Cardiac muscle cell (in vitro differentiated cells and primary cell): ENCODE data around the gene TBC1D32. TPM values are rescaled to one million over a fixed set of nuclear protein-coding genes. Genes with fewer than 3 reads are reported as not detected.

ENCODE experiments used
- DNase-seq, 2 donors: peaks; one replicate each; pipeline versions ENCODE4 v3.0.0 to v3.0.0-alpha.2; 2010 to 2017; ENCODE audit warnings: low read depth in 1 of 2, low spot score in 1 of 2
- H3K27ac ChIP-seq: fragments of 200-600 bp; sonication (generic); 2 replicates; pipeline ENCODE4 v1.5.1; 2016
- H3K27me3 ChIP-seq: fragments of 200-600 bp; sonication (generic); 2 replicates; pipeline ENCODE4 v1.6.0; 2016; ENCODE audit warnings: control low read depth
- H3K36me3 ChIP-seq: fragments of 200-600 bp; sonication (generic); 2 replicates; pipeline ENCODE4 v1.5.1; 2016; ENCODE audit warnings: control low read depth
- H3K4me1 ChIP-seq: fragments of 200-600 bp; sonication (generic); 2 replicates; pipeline ENCODE4 v1.8.1; 2017; ENCODE audit warnings: low read depth, mild to moderate bottlenecking, mixed run types
- H3K4me3 ChIP-seq: fragments of 200-600 bp; sonication (generic); 2 replicates; pipeline ENCODE4 v1.5.1; 2016; ENCODE audit warnings: mild to moderate bottlenecking
- H3K9me3 ChIP-seq: fragments of 200-600 bp; sonication (generic); 2 replicates; pipeline ENCODE4 v1.5.1; 2017; ENCODE audit warnings: low read depth, mild to moderate bottlenecking, control low read depth
- polyA plus RNA-seq: library from polyadenylated mRNA; unstranded; fragments of >200 nt; fragmentation: Nextera tagmentation; extraction: Ambion mirVana; gene quantifications from 2 replicates; pipeline ENCODE4 v1.2.1, GENCODE V29; 2016
- total RNA-seq: library from RNA; depleted of rRNA; stranded (reverse); fragments of >200 nt; gene quantifications from 2 replicates; pipeline ENCODE4 v1.2.3, GENCODE V29; 2016
- TF ChIP-seq, protein P1 (sequence below): IDR thresholded peaks from 2 replicates; pipeline ENCODE4 v1.5.1; 2012; ENCODE audit warnings: low read depth, mild to moderate bottlenecking, low read length

The TBC1D32 gene
- total and polyA plus RNA-seq, 2 experiments from 2014 or later: 4.4 to 6.9 TPM

GRCh38 chr6:121365536-121366521 lies 31.5 kb upstream of the TBC1D32 start:
- Histone ChIP-seq H3K4me3 (no peak overlapping the region), H3K4me1 (no peaks in the 10 kb centered on the region), H3K36me3 (no peaks in the 10 kb centered on the region), H3K9me3 (no peaks in the 10 kb centered on the region), H3K27ac (no peak overlapping the region), H3K27me3 (no peaks in the 10 kb centered on the region)
- no peak for DNase-seq
- TF ChIP-seq, protein P1, sequence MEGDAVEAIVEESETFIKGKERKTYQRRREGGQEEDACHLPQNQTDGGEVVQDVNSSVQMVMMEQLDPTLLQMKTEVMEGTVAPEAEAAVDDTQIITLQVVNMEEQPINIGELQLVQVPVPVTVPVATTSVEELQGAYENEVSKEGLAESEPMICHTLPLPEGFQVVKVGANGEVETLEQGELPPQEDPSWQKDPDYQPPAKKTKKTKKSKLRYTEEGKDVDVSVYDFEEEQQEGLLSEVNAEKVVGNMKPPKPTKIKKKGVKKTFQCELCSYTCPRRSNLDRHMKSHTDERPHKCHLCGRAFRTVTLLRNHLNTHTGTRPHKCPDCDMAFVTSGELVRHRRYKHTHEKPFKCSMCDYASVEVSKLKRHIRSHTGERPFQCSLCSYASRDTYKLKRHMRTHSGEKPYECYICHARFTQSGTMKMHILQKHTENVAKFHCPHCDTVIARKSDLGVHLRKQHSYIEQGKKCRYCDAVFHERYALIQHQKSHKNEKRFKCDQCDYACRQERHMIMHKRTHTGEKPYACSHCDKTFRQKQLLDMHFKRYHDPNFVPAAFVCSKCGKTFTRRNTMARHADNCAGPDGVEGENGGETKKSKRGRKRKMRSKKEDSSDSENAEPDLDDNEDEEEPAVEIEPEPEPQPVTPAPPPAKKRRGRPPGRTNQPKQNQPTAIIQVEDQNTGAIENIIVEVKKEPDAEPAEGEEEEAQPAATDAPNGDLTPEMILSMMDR: no peak

DNA sequence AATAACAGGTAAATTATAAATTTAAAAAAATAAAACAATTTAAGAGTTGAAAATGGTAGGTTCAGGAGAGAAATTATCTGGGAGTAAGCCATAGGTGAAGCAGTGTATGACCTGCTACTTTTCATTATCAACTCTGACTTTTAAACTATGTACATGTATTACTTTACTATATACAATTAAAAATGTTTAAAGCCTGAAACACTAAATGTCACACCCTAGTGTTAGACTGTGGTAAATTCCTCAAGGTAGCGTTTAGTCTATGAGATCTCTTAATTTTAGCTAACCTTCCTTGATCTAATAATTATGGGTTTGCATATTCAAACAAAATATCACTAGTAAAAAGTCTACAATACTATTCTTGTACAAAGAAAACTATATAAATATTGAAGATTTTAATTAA lies 22.3 kb upstream of the TBC1D32 start:
- no peaks in the 10 kb centered on the region for H3K4me1 ChIP-seq
- H3K9me3 ChIP-seq: no peaks in the 10 kb centered on the region
- TF ChIP-seq, protein P1: peak; percentile 18
- no peak for DNase-seq
- H3K27ac ChIP-seq: no peak overlapping the region
- H3K4me3 ChIP-seq: no peak overlapping the region
- no peaks in the 10 kb centered on the region for H3K27me3 ChIP-seq
- no peaks in the 10 kb centered on the region for H3K36me3 ChIP-seq

GRCh38 chr6:121354764-121355163 lies 20.5 kb upstream of the TBC1D32 start:
- H3K4me3 ChIP-seq: no peak overlapping the region
- DNase-seq: no peak

DNA sequence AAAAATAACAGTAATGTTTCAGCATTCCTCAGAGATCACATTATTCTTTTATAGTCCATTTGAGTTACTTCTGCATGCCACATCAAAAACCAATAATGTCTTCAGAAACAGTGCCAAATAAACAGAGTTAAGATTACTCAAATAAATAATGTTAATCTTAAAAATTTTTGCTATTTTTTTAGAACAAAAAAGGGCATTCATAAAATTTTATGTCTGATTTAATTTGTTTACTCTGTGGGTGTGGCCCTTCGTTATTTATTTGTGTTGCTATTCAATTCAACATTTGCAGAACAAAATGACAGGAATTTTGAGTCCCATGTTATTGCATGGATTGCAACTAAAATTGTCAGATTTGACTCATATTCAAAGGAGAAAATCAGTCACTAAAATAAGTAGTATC lies 18.7 kb upstream of the TBC1D32 start:
- TF ChIP-seq, protein P1: no peak
- no peaks in the 10 kb centered on the region for H3K9me3 ChIP-seq
- H3K36me3 ChIP-seq: no peaks in the 10 kb centered on the region
- no peaks in the 10 kb centered on the region for H3K4me1 ChIP-seq
- H3K27me3 ChIP-seq: no peaks in the 10 kb centered on the region
- DNase-seq: no peak
- H3K27ac ChIP-seq: no peak overlapping the region
- H3K4me3 ChIP-seq: no peak overlapping the region

More at GRCh38 chr6:121354764-121355163, 20.5 kb upstream of the TBC1D32 start:
- no peak overlapping the region for H3K27ac ChIP-seq
- H3K4me1 ChIP-seq: no peaks in the 10 kb centered on the region
- no peaks in the 10 kb centered on the region for H3K27me3 ChIP-seq
- TF ChIP-seq, protein P1: peak; percentile 26
- H3K36me3 ChIP-seq: no peaks in the 10 kb centered on the region
- H3K9me3 ChIP-seq: no peaks in the 10 kb centered on the region

DNA sequence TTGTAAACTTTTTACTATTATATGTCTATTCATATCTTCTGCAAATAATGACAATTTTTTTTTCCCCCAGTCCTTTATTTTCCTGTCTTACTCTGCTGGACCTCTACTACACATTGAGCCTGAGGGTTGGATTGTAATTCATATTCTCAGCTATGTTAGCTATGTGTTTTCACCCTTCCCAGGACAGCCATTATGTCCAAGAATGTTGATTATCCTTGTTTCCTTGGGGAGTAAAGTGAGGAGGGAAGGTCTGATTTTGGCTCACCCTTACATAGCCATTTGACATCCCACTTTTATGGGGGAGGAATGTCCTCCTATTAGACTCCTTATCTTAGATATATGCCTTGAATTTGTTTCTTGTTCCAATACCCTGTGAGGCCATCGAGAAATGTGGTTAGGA lies 17.6 kb upstream of the TBC1D32 start:
- no peak for DNase-seq
- H3K36me3 ChIP-seq: no peaks in the 10 kb centered on the region

More for the DNA sequence above, 17.6 kb upstream of the TBC1D32 start:
- Histone ChIP-seq H3K4me3 (no peak overlapping the region), H3K9me3 (no peaks in the 10 kb centered on the region), H3K27me3 (no peaks in the 10 kb centered on the region), H3K4me1 (no peaks in the 10 kb centered on the region), H3K27ac (no peak overlapping the region)
- TF ChIP-seq, protein P1: no peak
